GM10266 (cell line): Measurements from ENCODE around the gene CHST15.

Experiments used
- DNase-seq: peaks from one replicate; pipeline ENCODE4 v3.0.0; 2012; ENCODE audit errors: extremely low spot score
- TF ChIP-seq, protein P1 (sequence below): IDR thresholded peaks from 2 replicates; pipeline ENCODE4 v1.5.1; 2012; ENCODE audit warnings: mild to moderate bottlenecking, low read depth; ENCODE audit not compliant: control insufficient read depth, insufficient read depth; ENCODE audit errors: missing control alignments

The CHST15 gene

DNA sequence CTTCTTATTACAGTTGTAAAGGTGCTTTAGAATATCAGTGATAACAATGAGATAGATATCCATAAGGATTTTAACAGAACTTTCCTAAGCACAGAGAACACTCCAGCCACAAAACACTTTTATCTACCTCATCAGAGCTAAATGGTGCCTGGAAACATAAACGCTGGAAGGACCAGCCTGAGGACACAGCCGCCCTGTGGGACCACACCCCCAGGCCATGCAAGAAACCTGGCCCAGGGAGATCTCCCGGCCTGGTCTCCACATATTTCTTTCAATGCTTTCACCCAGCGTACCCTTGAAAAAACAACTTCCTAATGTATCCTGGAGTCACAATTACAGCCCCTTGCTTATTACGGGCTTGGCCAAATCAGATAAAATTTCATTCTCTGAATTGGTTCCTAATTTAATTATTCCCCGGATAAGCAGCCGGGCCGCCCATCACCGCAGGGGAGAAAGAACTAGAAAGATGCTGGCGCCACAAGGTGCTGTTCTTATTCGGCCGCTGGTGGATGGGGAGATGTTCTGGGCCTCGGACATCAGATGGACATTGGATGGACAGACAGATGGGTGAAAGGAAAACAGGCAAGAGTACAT lies 11.8 kb downstream of the CHST15 start:
- TF ChIP-seq, protein P1, sequence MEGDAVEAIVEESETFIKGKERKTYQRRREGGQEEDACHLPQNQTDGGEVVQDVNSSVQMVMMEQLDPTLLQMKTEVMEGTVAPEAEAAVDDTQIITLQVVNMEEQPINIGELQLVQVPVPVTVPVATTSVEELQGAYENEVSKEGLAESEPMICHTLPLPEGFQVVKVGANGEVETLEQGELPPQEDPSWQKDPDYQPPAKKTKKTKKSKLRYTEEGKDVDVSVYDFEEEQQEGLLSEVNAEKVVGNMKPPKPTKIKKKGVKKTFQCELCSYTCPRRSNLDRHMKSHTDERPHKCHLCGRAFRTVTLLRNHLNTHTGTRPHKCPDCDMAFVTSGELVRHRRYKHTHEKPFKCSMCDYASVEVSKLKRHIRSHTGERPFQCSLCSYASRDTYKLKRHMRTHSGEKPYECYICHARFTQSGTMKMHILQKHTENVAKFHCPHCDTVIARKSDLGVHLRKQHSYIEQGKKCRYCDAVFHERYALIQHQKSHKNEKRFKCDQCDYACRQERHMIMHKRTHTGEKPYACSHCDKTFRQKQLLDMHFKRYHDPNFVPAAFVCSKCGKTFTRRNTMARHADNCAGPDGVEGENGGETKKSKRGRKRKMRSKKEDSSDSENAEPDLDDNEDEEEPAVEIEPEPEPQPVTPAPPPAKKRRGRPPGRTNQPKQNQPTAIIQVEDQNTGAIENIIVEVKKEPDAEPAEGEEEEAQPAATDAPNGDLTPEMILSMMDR = no peak
- DNase-seq = no peak

DNA sequence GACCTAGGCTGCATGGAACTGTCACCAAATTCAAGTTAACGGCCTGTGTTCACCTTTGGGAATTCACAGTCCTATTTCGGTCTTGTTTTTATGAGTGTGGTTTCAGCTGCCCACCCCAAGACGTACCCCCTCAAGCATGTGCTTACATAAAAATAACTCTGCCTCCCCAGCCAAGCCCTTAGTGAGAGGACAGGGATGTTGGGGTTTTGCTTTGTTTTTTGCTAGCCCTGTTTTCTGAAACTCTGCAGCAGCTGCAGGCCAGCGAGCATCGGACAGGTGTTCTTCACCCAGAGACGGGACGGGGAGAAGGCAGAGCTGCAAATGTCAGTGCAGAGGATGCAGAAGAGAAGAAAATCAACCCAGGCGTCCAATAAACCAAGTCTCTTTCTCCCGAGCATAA lies 13.5 kb downstream of the CHST15 start:
- no peak for DNase-seq
- TF ChIP-seq, protein P1 = no peak

DNA sequence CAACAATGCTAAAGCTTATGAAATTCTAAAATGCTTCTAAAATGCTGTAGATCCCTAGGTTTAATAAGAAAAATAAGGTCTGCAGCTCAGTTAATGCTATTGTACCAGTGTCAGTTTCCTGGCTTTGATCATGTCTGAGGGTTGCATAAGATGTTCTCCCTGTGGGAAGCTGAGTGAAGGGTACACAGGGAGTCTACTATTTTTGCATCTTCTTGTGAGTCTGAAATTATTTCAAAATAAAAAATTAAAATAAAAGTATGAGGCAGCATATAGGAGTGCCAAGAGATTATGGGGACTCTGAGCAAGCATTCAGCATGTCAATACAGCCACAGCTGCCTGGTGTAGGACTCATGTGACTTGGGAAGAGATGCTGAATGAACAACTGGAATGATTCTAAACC lies 14.7 kb downstream of the CHST15 start:
- TF ChIP-seq, protein P1 = no peak

DNA sequence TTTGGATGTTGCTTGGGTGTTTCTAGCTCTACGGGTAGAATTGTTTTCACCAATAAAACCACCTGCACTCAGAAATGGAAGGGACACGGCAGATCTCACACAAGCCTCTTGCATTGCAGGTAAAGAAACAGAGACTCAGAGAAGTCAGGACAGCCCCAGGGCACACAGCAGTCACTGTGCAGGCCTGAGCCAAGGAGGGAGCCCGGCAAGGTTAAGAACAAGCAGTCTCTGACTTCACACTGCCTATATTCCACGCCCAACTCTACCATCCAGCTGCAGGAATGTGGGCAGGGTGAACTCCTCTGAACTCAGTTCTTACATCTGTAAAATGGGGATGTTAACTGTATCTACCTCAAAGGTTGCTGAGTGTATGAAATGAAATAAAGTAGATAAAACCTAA lies 15.4 kb downstream of the CHST15 start:
- DNase-seq = no peak
- TF ChIP-seq, protein P1 = no peak

More for the DNA sequence above, 14.7 kb downstream of the CHST15 start:
- DNase-seq = no peak

DNA sequence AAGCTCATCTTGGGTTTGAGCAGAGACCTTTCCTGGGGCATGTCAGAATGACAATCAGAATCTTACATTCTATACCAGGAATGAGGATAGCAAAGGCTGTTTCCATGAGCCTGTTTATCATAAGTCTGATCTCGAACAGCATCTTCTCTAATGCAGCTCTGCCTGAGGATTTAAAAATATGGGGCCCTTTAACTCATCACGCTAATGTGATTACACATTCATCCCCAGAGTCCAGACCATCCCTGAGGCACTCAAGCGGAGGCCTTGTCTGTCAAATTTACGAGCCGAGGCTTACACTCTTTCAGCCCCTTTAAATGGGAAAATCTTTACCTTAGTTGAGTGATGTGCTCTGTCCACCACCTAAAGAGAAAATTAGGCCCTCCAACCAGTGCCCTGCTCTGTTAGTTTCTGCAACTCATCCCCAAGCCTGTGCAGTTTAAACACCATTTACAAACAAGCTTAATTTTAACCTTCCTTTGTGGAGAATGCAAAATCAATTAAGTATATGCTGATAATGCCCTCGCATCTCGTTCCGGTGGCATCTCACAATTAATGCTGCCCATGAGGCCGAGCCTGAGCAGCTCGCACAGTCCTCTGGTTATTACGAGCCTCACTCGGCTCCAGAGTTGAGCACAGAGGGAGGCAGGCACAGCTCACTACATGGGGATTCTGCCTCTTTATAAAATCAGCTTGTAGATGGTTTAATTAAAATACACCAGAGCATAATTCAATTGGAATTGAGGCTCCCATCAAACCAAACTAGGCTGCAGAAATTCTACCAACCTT lies 16.0 kb downstream of the CHST15 start:
- no peak for DNase-seq
- TF ChIP-seq, protein P1 = no peak

DNA sequence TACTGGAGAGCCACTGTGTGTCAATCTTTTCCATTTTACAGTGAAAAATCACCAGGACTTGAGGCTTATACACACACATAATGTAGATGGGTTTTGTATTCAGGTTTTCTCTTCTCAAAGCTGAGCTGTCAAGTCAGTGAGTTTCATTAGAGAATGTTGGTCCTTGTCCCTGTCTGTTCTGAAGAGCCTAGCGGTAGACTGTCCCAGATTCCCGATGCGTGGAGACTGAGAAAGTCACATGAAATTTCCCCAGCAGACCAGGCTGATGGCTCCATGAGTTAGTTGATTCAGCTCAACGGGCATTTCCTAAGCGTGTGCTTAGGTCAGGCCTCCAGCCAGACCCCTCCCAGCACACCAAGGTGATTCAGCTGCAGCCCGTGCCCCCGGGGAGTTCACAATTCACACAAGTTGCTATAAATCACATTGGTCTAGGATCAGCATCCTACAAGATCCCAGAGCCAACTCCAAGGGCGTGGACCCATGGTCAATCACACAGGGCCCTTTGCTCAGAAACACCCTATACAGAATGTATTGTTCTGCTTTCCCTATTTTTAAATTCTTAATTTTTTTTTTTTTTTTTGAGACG lies 17.2 kb downstream of the CHST15 start:
- TF ChIP-seq, protein P1 = no peak

More for the DNA sequence above, 17.2 kb downstream of the CHST15 start:
- DNase-seq = no peak
